H54 (cell line): Measurements from ENCODE around the gene GAPVD1.
A peak's percentile ranks its signal among the peaks of the same experiment; 100 is the strongest.
"Not testable (repeated sequence)": the region's sequence is repeated elsewhere in the genome, so short reads cannot be mapped to it uniquely, and the experiment has no call there.

Source experiments
- DNase-seq: peaks from one replicate; pipeline ENCODE4 v3.0.0; 2011; ENCODE audit warnings: low spot score, mixed read lengths; ENCODE audit not compliant: insufficient read length
- FAIRE-seq: peaks from 3 replicates; lab custom pipeline; 2011; peaks lifted over from hg19 to GRCh38; lab: Jason Lieb, UNC
- POLR2A ChIP-seq: IDR thresholded peaks from 2 replicates; pipeline ENCODE4 v1.6.1; 2011; ENCODE audit warnings: low read depth, mild to moderate bottlenecking, low read length

The GAPVD1 gene

DNA sequence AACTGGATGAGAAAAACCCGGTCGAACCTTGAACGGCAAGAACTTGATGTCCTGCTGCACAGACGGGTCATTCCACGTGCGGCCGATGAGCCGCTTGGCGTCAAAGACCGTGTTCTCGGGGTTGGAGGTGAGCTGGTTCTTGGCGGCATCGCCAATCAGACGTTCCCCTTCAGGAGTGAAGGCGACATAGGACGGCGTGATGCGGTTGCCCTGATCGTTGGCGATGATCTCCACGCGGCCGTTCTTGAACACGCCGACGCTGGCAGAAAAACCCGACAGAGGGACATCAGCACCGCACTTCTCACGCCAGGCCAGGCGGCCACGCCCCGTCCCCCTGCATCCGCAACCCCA lies 21.0 kb upstream of the GAPVD1 start:
- FAIRE-seq (no peak), DNase-seq (no peak)
- no peak for TF ChIP-seq POLR2A

DNA sequence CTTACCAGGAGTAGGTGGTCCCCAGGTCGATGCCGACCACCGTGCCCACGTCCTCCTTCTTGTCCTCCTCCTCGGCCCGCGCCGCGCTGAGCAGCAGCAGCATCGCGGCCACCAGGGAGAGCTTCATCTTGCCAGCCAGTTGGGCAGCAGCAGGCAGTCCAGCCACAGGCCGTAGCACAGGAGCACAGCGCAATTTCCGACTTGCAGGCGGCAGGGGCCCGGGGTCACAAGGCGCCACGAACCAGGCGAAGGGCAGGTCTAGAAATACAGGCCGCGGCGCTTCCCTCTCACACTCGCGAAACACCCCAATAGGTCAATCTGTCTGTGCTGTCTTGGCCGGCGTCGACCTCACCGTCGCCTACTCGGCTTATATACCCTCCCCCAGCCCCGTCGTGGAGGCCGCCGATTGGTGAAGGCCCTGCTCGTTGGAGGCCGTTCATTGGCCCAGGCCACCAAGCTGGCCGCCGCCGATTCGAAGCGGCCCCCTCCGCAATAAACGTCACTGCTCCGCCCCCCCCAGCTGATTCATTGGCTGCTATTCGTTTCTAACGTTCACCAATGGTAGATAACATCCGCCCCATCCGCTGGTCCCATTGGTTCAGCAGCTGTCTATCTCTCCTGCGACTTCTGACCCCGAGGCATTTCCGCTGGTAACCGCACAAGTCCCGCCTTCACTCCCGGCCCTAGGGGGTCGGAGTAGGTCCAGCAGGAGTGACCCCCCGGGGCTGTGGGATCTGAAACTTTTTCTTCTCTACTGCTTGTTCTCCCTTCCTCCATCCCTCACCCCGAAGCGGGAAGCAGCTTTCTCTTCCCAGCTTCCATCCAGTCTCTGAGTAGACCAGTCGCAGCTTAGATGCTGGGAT lies 20.4 kb upstream of the GAPVD1 start, which contains the start of gene HSPA5:
Gene HSPA5, minus strand, starts transcription at position 344 of the 863 bp plus-strand sequence. Its CDS starts 217 bp downstream, at position 127.
- FAIRE-seq (peak; percentile 94), DNase-seq (peak; percentile 97)
- TF ChIP-seq POLR2A: peak; percentile 99

DNA sequence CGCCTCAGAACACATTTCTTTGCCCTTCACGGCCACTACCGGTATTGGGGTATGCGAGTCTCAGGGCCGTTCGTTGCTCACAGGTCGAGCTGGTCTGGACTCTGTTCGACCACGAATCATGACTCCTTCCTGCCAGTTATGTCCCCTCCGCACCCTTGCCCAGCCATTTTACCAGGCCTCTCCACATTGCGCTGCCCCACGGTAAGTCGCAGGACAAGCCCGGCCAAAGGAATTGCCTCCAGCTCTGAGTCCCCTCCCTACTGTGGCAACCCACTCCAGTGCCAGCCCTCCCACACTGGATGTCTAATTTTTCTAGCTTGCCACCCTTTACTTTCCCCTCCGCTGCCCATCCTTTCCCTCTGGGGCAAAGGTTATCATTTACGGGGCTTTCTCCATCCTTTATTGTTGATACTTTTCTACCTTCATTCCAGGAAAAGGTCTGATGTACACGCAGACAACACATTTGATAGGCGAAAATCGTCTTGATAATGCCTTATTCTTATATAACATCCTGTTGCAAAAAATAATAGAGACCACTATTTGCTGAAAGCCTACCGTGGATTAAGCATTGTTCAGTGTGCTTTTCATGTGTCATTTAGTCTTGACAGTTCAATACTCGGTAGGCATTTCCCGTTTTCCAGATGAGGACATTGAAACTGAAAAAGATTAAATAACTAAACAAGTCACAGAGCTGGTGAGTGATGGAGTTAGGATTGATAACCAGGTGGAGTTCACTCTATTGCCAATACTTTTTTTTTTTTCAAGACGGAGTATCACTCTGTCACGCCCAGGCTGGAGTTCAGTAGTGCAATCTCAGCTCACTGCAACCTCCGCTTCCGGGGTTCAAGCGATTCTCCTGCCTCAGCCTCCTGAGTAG lies 19.5 kb upstream of the GAPVD1 start:
- DNase-seq: no peak
- FAIRE-seq: no peak

DNA sequence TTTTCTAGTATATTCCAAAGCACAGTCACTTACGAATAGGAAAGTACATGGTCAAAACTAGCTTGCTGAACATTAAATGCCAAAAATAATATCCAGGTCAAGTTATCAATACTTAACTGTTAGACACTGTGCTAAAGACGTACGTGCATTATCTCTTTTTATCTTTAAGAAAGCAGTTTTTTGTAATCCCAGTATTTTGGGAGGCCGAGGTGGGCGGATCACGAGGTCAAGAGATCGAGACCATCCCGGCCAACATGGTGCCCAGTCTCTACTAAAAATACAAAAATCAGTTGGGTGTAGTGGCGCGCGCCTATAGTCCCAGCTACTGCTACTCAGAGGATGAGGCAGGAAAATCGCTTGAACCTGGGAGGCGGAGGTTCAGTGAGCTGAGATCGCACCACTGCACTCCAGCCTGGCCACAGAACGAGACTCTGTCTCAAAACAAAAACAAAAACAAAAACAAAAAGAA lies 17.8 kb upstream of the GAPVD1 start:
- DNase-seq: no peak

More for the DNA sequence above, 19.5 kb upstream of the GAPVD1 start:
- TF ChIP-seq POLR2A: no peak

DNA sequence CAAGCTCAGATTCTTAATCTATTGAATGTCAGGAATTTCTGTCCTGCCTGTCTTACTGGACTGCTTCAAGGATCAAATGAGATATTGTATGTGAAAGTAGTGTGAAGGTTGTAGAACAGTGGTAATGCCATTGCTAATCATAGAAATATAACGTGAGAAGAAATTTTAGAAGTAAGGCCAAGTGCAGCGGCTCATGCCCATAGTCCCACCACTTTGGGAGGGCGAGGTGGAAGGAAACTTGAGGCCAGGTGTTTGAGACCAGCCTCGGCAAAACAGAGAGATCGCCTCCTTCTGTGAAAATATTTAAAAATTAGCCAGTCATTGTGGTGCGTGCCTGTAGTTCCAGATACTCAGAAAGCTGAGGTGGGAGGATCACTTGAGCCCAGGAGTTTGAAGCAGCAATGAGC lies 15.4 kb upstream of the GAPVD1 start:
- no peak for DNase-seq
- FAIRE-seq: no peak
- TF ChIP-seq POLR2A: no peak

More for the DNA sequence above, 17.8 kb upstream of the GAPVD1 start:
- TF ChIP-seq POLR2A: no peak
- no peak for FAIRE-seq

DNA sequence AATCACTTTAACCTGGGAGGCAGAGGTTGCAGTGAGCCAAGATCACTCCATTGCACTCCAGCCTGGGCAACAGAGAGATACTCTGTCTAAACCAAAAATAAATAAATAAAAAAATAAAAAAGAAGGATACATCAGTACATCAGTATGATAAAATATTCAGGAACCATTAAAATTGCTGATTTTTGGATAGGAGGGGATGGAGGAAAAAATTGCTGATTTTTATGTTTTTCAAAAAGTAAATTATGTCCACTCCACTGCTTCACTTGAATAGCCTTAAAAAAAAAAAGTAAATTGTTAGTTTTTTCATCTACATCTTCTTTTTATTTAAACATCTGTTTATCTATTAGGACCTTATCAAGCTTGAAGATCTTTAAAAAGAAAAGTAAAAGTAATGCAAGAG lies 7.4 kb upstream of the GAPVD1 start:
- no peak for TF ChIP-seq POLR2A
- FAIRE-seq (no peak), DNase-seq (no peak)

DNA sequence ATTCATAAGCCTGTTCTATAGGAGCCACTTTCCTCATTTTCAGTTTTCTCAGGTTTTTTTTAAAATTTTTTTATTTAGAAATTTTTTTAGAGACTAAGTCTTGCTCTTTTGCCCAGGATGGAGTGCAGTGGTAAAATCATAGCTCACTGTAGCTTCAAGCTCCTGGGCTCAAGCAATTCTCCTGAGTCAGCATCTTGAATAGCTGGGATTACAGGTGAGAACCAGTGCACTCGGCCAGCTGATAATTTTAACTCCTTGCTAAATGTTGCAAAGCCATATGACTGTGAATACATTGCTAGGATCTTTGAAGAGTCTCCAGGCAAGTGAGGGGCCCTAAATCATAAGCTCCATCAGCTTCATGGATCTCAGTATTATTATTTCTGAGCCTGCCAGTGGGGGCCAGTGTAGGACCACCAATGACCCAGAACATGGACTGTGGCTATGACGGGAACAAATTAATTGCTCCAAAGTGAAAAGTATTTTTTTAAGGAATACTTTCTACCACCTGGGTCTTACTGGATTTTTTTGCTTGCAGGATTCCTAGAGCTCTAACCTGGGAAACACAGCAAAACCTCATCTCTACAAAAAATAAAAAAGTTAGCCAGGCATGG lies 5.7 kb upstream of the GAPVD1 start:
- DNase-seq (no peak), FAIRE-seq (no peak)
- no peak for TF ChIP-seq POLR2A

DNA sequence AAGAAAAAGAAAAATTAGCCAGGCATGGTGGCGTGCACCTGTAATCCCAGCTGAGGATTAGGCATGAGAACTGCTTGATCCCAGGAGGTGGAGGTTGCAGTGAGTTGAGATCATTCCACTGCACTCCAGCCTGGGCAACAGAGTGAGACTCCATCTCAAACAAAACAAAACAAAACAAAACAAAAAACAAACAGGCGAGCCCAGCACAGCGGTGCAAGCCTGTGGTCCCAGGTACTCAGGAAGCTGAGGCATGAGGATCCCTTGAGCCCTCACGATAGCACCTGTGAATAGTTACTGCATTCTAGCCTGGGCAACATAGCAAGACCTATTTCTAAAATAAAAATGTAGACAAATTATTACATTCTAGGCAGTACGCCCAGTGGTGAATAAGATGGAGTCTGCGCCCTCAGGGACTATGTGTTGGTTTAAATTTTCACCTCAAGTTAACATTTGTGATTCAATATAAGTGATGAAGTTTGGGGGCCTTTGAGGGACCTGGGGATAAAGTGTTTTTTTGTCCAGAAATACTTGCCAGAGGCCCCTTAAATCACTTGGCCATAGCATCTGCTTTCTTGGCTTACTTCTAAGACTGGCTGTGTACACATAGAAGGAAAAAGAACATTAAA lies 3.4 kb upstream of the GAPVD1 start:
- DNase-seq (no peak), FAIRE-seq (no peak)
- no peak for TF ChIP-seq POLR2A

DNA sequence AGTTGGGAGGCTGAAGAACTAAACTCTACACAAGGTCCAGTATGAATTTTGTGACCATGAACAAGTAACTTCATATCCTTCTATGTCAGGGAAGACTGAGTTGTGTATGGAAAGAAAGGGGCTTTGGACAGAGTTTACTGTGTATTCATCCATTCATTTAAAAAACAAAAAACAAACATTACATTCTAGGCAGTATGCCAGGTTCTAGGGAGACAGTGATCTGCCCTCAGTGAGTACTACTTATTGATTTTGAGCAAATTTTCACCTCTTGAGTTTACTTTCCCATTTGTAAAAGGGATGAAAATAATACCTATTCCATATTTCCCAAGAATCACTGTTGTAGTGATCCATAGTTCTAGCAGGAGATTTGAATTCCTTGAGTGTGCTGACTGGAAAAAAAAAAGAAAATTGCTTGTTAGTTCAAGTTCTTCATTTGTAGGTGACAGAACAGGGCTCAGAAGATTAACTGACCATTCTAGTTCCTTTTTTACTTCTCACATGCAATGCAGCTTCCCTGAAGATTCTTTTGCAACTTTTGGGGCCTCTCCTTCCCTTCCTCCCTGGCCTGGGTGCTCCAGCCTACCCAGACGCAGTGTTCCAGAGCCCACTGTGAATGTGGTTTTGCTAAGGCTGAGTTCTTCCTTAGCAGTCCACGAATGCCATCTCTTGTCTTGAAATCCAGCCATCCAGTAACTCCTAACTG lies 2.6 kb upstream of the GAPVD1 start:
- DNase-seq (no peak), FAIRE-seq (no peak)
- TF ChIP-seq POLR2A: no peak

DNA sequence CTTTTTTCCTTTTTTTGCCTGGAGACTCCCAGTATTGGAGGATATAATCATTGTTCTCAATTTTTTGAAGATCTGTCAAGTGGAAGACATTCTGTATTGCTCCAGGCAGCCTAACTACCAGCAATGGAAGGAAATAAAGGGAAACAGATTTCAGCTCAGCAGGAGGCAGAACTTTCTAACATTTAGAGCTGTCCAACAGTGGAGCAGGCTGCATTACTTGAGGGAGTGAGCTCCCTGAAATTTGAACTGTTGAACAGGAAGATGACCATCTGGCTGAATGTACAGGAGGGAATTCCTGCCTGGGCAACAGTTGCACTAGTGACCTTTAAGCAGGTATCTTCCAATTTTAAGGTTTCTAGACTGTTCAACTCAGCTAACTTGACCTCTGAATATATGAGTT lies 1.1 kb upstream of the GAPVD1 start:
- no peak for TF ChIP-seq POLR2A
- FAIRE-seq (peak; percentile 64), DNase-seq (no peak)

DNA sequence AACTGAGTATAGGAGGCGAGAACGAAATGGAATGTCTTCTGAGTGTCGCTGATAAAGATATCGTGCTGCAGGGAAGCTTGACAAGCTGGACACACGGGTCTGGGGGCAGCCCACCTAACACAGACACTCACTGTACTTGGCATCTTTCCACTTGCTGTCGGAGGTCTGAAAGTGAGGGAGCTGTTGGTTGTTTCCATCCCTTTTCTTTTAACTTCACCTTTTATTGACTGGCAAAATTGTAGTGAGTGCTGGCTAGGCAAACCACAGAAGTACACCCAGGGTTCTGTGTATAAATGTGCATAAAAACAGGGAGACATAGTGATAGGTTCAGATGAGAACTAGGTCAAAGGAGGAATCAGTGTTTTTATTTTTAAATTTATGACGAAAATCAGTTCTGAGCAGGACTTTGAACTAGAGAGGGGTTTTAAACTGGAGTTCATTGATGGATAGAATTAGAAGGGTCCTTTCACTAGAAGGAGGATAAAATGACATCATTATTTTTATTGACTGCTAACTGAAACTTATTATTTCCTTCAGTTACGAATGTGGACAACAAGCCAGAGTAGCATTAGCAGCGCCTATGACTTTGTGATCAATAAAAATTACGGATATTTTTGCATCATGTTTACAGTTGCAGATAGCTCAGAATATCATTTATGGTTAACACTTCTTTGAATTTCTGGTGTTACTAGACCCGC lies 817 bp downstream of the GAPVD1 start:
- DNase-seq (no peak), FAIRE-seq (no peak)
- no peak for TF ChIP-seq POLR2A

DNA sequence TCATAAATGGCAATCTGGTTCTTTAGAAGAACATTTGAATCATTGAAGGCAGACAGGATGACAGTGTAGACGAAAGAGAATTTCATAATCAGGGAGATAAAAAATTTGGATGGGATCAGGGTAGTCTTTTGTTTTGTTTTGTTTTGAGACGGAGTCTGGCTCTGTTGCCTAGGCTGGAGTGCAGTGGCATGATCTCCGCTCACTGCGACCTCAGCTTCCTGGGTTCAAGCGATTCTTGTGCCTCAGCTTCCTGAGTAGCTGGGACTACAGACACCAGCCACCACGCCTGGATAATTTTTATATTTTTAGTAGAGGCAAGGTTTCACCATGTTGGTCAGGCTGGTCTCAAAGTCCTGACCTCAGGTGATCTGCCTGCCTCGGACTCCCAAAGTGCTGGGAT lies 2.4 kb downstream of the GAPVD1 start:
- DNase-seq, FAIRE-seq: not testable (repeated sequence)
